GM23248 (cell line): ENCODE results near the gene JMJD1C.

Experiments
- EZH2 ChIP-seq: fragments of 200-600 bp; sonication (generic); IDR thresholded peaks from 2 replicates; pipeline ENCODE4 v1.6.1; 2018; ENCODE audit warnings: antibody characterized with exemption, mild to moderate bottlenecking; ENCODE audit not compliant: insufficient read depth, poor library complexity, severe bottlenecking
- EZH2phosphoT487 ChIP-seq: fragments of 200-600 bp; sonication (generic); IDR thresholded peaks from 2 replicates; pipeline ENCODE4 v1.6.1; 2018; ENCODE audit warnings: antibody characterized with exemption, moderate library complexity, mild to moderate bottlenecking, low read depth; ENCODE audit not compliant: insufficient read depth

DNA sequence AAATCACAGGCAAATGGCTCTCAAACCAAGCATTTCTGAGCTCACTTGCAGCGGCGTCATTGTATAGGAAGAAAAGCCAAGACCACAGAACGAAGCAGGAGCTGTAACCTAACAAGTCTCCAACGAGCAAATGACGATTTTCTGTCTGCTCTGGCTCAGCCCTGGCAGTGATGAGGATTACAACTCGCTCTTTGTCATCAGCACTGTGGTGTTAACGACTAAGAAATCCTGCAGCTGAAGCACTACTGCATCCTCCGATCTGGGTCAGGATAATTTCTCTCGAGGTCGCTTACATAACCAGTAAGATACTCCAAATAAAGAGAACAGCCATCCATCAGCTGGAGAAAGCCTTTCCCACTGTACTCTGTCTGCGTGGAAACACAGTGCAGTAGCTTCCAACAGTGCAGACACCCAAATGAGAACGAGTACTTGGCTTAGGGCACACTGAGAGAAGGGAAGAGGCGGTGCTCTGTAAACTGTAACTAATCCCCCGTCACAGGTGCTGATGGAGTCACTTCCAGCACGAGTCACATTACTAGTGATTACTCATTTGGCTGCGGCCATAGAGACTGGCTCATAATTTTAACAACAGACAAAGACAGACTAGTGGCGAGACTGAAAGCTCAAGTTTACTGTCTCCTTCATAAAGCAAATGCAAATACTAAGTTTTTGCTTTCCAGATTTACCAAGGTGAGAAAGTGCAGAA is 196.8 kb downstream of the JMJD1C start:
- TF ChIP-seq EZH2phosphoT487 (no peak), EZH2 (no peak)
